GM21737 (cell line): ENCODE results near the gene SORL1.
"Not testable (repeated sequence)": the region's sequence is repeated elsewhere in the genome, so short reads cannot be mapped to it uniquely, and the experiment has no call there.

ENCODE experiments used
- ATAC-seq: cut with Tn5 transposase; IDR thresholded peaks from one replicate; pipeline ENCODE4 v1.9.1; 2021; ENCODE audit warnings: mild to moderate bottlenecking, moderate library complexity; ENCODE audit not compliant: unreplicated experiment

The SORL1 gene

DNA sequence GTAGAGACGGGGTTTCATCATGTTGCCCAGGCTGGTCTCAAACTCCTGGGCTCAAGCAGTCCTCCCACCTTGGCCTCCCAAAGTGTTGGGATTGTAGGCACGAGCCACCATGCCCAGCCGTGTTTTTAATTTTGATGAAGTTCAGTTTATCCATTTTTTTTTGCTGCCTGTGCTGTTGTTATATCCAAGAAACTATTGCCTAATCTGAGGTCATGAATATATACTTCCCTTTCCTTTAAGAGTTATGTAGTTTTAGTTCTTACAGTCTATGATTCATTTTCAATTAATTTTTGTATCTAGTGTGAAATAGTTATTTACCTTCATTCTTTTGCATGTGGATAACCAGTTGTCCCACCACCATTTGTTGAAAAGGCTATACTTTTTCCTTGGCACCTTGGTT is 50.9 kb downstream of the SORL1 start:
- no peak for ATAC-seq

DNA sequence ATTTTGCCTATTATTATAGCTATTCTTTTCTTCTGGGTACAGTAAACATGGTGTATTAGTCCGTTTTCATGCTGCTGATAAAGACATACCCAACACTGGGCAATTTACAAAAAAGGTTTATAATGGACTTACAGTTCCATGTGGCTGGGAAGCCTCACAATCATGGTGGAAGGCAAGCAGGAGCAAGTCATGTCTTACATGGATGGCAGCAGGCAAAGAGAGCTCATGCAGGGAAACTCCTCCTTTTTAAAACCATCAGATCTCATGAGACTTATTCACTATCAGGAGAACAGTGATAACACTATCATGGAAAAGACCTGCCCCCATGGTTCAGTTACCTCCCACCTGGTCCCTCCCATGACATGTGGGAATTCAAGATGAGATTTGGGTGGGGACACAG is 54.1 kb downstream of the SORL1 start:
- not testable (repeated sequence) for ATAC-seq

DNA sequence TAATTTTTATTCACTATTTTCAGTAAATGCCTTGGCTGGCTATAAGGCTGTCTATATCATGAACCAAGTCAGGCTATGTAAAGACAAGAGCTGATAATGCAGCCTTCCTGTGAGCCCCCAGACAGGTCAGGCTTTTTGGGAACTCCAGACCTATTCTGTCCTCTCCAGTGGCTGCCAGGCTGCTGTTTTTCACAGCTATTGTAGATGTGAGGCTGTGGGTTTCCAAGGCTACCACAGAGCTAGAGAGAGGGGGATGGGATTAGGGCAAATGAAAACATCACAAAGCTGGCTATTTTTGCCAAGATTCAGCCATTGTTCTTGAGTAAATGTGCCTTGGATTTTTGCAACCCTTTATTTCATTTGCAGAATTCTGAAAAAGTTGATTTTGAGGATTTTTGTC is 56.3 kb downstream of the SORL1 start:
- ATAC-seq: no peak

- ATAC-seq: no peak
Measured at GRCh38 chr11:121510438-121510837, 58.3 kb downstream of the SORL1 start.

- ATAC-seq: no peak
Measured at GRCh38 chr11:121512468-121513465, 60.7 kb downstream of the SORL1 start.

DNA sequence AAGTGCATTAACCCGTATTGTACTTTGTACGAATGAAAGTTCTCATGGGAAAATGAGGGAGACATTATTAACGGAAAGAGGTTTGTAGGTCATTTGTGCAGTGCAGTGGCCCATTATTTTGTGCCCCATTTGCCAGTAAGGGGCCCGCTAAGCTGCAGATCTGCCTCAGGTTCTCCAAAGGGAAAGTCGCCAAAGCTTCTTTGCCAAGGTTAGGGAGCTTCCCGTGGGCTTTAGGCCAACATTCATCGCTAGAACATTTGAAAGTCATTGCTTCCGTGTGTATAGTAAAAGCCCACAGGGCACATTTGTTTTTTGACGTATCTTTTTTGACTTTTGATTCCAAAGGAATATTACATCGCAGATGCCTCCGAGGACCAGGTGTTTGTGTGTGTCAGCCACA is 61.7 kb downstream of the SORL1 start:
- ATAC-seq: no peak

DNA sequence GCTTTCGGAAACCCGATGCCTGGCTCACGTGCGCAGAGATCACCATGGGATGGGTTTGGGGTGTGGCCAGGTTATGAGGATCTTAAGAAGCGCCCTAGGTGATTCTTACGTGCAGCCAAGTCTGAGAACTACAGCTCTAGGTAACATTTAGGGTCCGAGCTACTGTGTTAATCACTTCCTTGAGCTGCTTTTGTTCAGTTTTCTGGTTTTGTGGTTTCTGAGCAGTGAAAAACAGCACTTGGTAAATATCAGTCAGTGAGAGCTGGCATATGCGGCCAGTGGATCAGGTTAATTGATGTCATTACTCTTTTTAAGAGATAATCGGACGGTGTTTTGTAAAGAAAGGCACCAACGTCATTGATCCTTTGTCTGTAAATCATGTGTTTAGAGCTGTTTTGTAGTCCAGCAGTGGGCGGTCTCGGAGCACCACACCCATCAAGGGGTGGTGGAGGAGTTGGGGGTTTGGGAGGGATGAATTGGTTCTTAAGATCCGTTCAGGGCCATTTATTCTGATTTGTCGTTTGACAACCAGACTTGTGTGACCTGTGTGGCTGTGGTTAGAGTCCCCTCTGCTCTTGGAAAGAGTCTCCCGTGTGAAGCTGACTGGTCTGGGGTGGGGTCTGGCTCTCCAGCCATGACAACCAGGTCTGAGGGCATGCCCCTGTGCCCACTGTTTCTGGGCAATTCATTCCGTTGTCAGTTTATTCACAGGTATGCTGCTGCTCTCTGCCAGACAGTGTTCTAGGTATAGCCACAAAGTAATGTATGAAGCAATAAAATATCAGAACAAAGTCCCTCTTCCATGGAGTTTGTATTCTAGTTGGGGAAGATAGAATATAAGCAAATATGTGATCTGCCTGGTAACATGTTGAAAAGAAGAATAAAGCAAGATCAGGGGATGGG is 62.6 kb downstream of the SORL1 start:
- ATAC-seq: no peak

DNA sequence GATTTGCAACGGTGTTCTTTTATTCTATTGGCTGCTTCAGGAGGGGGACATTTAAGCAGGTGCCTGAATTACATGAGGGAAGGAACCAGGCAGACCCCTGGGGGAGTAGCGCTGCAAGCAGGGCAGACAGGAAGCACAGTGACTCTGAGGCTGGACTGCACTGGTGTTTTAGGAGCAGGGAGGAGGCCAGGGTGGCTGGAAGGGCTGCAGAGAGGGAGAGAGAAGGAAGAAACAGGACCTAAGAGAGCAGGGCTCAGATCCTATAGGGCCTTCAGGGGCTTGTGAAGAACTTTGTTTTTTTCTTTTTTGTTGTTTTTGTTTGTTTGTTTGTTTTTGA is 63.2 kb downstream of the SORL1 start:
- ATAC-seq: no peak

DNA sequence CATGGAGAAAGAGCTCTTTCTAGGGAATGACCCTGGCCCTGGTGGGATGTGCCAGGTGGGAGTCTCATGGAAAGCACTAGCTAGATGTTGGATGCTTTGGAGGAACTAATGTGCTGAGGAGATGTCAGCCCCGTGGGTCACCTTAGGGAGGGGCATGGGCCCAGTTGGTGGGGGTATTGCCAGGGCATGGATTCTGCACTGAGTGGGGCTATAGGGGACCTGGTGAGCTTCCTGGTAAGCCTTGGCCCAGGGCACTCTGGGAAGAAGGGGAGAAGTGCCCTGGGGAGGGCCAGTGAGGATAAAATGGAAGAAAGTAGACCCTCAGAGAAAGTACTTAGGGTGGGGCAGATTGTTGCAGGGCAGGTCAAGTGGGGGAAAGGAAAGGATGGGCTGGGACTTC is 65.9 kb downstream of the SORL1 start:
- ATAC-seq: no peak

GRCh38 chr11:121520243-121521144 is 68.4 kb downstream of the SORL1 start:
- ATAC-seq: no peak

DNA sequence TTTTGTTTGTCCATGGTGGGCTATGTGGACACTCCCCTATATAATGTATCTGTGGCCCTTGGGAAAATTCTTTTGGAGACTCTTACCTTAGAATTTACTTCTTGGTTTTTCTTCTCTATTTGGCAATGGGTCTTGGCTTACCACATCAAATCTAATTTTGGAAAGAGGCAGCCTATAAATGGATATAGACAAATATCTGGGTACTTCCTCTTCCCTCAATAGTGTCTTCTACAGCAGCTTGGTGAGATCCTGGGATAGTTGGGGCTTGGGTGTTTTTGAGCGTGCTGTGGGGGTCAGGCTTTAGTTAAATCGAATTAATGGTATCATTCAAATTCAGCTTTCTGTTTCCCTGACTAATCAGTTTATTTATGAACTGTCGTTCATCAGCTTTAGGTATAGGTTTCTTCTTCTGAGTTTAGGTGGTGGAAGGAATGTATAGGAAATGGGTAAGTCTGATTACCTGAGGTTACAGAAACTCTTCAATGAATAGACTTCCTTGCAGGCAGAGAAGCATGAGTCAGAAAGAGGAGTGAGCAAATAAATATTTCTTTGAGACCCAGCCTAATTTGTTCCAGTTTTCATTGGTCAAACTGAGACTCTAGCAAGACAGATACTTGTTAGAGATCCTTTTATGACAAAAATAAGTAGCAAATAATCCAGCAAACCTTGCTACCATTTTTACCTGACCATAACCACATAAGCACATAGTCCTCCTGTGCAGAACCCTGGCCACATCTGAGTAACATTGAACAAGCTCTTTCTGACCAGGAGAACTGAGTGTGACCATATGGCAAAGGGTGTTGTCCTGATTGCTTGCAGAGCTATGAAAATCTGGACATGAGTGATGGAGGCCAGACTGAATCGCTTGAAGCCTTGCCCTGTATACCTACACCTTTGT is 69.3 kb downstream of the SORL1 start:
- ATAC-seq: no peak

- ATAC-seq: no peak
Measured at GRCh38 chr11:121522043-121522941, 70.2 kb downstream of the SORL1 start.

- no peak for ATAC-seq
Measured at GRCh38 chr11:121523581-121524232, 71.6 kb downstream of the SORL1 start.

DNA sequence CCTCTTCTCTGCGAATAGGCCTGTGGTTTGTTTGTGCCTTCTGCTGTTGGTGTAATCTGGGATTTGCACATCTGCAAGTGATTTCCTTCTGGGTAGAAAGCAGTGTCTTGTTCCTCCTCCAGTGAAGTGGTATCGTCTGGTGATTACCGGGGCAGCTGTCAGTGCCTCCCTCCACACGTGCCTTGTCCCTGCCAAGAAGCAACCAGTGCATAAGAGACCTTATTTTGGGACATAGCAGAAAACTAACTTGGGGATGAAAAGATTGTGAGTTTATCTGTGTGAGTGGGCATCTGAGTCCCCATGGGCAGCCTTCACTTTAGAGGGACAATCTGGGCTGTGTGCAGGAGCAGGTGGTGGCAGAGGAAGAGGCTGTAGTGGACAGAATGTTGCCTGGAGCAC is 72.1 kb downstream of the SORL1 start:
- no peak for ATAC-seq

DNA sequence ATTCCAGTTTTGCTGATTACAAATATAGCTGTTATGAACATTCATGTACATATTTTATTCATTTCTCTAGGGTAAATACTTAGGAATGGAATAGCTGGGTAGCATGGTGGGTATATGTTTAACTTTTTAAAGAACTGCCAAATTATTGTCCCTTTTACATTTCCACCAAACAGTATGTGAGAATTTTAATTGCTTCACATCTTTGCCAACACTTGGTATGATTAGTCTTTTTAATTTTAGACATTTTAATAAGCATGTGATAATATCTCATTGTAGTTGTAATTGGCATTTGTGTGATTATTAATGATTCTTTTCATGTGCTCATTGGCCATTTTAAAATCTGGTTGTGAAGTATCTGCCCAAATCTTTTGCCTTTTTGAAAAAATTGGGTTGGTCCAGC is 73.3 kb downstream of the SORL1 start:
- no peak for ATAC-seq

- ATAC-seq: no peak
Measured at GRCh38 chr11:121530257-121530656, 78.1 kb downstream of the SORL1 start.

- no peak for ATAC-seq
Measured at GRCh38 chr11:121533601-121534000, 81.5 kb downstream of the SORL1 start.
